Measurements from ENCODE around the gene CCPG1.
A peak's percentile ranks its signal among the peaks of the same experiment; 100 is the strongest.

The CCPG1 gene

DNA sequence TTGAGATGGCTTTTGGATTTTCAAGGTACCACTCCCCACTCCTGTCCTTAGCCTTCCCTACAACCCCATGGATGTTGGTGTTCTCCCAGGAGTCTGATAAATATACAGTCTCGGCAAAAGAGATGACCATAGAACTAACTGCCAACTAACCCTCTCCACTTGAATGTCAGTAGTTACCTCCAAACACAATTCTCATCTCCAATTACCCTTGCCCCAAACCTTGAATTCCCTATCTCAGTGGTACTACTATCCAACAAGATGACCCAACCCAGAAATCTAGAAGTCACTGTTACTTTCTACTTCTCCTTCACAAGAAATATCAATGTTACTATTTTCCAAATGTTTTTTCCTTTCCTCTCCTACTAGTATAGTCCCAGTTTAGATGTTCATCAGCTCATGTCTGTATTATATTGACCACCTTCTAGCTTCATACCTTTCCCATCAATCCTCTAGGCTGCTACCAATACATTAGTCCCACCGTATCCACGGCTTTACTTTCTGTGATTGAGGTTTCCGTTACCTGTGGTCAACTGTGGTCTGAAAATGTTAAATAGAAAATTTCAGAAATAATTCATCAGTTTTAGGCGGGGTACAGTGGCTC lies 51.1 kb downstream of the CCPG1 start:
- peaks cover 22 to 64% (median 25%) of the 10 kb centered on the region in 3 donors for H3K36me3 ChIP-seq

DNA sequence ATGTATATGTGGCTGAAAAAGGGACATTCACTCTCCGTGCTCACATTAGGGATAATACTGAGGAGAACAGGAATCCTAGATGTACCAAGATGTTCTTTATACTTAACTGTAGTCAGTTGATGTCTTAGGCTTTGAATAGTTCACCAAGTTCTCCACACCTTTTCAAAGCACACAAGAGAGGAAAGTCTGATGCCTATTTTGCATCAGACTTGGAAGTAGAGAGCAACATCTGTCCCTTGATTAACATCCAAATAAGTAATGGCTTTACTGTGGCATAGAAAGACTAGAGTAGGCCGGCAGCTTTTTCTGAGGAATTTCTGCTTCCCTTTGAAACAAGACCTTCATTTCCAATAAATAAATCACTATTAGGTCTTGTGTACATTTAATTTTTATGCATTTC lies 55.1 kb downstream of the CCPG1 start:
- Histone ChIP-seq H3K27ac (no peak overlapping the region), H3K9me3 (no peaks in the 10 kb centered on the region), H3K4me3 (no peak overlapping the region), H3K27me3 (no peaks in the 10 kb centered on the region), H3K4me1 (no peaks in the 10 kb centered on the region), H3K36me3 (peaks cover 19 to 49% (median 33%) of the 10 kb centered on the region in 3 donors)
- intact Hi-C loops (cut with DNase I; ENCODE audit: low total_unique reads) = no loop called here
- DNase-seq = no peak
- no peak for TF ChIP-seq CTCF (IDR thresholded peaks at IDR 0.05)

More for the DNA sequence above, 51.1 kb downstream of the CCPG1 start:
- DNase-seq = no peak
- no peak overlapping the region for H3K27ac ChIP-seq
- no peaks in the 10 kb centered on the region for H3K9me3 ChIP-seq
- peaks cover 0 to 11% (median 0%) of the 10 kb centered on the region in 4 donors for H3K4me1 ChIP-seq
- intact Hi-C loops (cut with DNase I; ENCODE audit: low total_unique reads) = no loop called here
- H3K4me3 ChIP-seq = no peak overlapping the region
- no peaks in the 10 kb centered on the region for H3K27me3 ChIP-seq
- no peak for TF ChIP-seq CTCF (IDR thresholded peaks at IDR 0.05)

- Histone ChIP-seq H3K4me1 (peaks cover 0 to 3% (median 2%) of the 10 kb centered on the region in 4 donors), H3K27me3 (no peaks in the 10 kb centered on the region), H3K4me3 (no peak overlapping the region), H3K27ac (no peak overlapping the region), H3K9me3 (no peaks in the 10 kb centered on the region), H3K36me3 (peaks cover 0 to 35% (median 18%) of the 10 kb centered on the region in 3 donors)
- TF ChIP-seq CTCF (IDR thresholded peaks at IDR 0.05) = no peak
- intact Hi-C loops (cut with DNase I; ENCODE audit: low total_unique reads) = no loop called here
- DNase-seq = no peak
These were observed 58.9 kb downstream of the CCPG1 start for GRCh38 chr15:55349282-55349681.

DNA sequence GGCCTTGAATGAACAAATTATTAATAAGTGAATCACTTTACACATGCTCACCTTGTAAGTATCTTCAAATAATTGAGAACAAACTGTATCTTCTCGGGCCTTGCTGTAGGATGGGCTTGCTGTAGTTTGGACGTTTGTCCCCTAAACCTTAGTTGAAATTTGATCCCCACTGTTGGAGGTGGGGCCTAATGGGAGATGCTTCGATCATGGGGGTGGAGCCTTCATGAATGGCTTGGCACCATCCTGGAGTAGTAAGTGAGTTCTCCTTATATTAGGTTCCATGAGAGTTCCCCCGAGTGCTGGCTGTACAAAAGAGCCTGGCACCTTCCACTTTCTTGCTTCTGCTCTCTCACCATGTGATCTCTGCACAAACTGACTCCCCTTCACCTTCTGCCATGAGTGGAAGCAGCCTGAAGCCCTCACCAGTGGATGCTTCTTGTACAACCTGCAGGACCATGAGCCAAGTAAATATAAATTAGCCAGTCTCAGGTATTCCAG lies 59.8 kb downstream of the CCPG1 start:
- no peaks in the 10 kb centered on the region for H3K27me3 ChIP-seq
- no peak overlapping the region for H3K27ac ChIP-seq
- no peaks in the 10 kb centered on the region for H3K9me3 ChIP-seq
- no peak overlapping the region for H3K4me3 ChIP-seq
- no peak for DNase-seq
- H3K4me1 ChIP-seq = peaks cover 0 to 12% (median 11%) of the 10 kb centered on the region in 4 donors
- intact Hi-C loops (cut with DNase I; ENCODE audit: low total_unique reads) = no loop called here
- H3K36me3 ChIP-seq = peaks cover 0 to 25% (median 18%) of the 10 kb centered on the region in 3 donors
- no peak for TF ChIP-seq CTCF (IDR thresholded peaks at IDR 0.05)

DNA sequence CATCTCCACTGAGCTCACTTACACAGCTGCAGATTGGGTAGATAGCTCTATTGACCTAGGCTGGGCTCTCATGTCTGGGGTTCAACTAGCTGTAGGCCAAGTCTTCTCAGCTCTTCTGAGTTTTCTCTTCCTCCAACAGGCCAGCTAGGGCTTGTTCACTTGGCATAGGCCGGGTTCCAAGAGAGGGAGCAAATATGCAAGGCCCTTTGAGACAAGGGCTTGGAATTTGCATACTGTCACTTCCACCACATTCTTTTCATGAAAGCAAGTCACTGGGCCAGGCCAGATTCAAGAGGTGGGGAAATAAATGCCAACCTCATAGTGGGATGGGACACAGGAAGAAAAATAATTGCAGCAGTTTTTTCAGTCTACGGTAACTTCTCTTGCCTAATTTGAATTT lies 64.0 kb downstream of the CCPG1 start:
- H3K27me3 ChIP-seq = no peaks in the 10 kb centered on the region
- H3K4me1 ChIP-seq = peaks cover 0 to 22% (median 16%) of the 10 kb centered on the region in 4 donors
- TF ChIP-seq CTCF (IDR thresholded peaks at IDR 0.05) = no peak
- H3K27ac ChIP-seq = peak overlapping the region; percentile 41 to 47
- H3K4me3 ChIP-seq = no peak overlapping the region
- H3K36me3 ChIP-seq = peaks cover 0 to 16% (median 10%) of the 10 kb centered on the region in 3 donors
- intact Hi-C loops (cut with DNase I; ENCODE audit: low total_unique reads) = no loop called here
- no peaks in the 10 kb centered on the region for H3K9me3 ChIP-seq
- DNase-seq = no peak

Data from tibial artery (tissue), 4 donors.